NCI-H1105 treated with DMSO at 0.1 percent for 48 hours (cell line): ENCODE measurements around the gene TJP2.

Experiments used
- DNase-seq: peaks from one replicate; lab custom pipeline; 2025; lab: John Stamatoyannopoulos, UW

Gene TJP2

DNA sequence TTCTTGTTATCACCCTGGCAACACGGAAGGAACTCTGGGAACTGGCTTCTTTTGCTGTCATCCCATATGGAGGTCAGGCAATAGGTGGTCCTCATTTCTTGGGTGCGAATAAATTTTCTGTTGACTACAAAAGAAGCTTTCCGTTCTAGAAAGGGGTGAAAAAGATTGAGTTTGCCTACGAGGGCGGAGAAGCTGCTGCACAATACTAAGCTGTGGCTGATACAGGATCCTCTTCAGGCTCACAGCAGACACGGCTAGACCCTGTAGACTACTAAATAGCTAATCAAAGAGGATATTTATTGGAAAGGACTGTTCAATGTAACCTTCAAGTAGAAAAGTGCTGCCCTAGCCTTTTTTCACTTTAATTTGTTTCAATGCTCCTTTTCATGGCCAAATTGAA is 58.1 kb downstream of the TJP2 start:
- DNase-seq = no peak

DNA sequence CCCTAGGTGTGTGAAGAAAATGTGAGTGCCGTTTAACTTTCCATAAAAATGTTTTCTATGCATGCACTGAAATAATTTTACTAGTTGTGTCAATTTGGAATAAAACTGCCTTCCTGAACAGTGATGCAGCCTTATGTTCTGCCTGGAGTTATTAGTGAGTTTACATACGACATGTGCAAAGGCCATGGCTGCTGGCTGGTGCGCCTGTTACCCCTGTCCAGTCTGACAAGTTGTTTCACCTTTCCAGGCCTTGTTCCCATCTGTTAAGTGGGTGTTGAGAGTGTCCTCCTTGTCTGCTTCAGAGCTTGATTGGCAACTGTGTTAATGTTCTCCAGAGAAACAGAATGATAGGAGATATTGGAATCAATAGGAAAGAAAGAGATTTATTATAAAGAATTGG is 60.6 kb downstream of the TJP2 start:
- no peak for DNase-seq

DNA sequence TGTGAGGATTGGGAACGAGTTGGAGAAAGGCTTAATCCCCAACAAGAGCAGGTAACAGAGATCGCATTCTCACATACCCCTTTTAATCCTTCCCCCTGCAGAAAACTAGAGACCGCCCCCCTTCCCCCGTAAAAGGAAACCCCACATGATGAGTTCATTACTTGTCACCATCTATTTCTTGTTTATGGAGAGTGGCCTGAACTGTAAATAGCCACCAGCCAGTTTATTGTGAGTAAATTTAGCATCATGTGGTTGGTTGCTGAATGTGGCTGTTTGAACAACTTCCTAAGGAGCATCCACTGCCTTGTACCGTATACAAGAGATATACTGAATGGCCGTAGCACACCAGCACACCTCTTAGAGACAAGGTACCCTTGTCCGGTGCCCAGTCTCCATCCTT is 62.1 kb downstream of the TJP2 start:
- DNase-seq = no peak

DNA sequence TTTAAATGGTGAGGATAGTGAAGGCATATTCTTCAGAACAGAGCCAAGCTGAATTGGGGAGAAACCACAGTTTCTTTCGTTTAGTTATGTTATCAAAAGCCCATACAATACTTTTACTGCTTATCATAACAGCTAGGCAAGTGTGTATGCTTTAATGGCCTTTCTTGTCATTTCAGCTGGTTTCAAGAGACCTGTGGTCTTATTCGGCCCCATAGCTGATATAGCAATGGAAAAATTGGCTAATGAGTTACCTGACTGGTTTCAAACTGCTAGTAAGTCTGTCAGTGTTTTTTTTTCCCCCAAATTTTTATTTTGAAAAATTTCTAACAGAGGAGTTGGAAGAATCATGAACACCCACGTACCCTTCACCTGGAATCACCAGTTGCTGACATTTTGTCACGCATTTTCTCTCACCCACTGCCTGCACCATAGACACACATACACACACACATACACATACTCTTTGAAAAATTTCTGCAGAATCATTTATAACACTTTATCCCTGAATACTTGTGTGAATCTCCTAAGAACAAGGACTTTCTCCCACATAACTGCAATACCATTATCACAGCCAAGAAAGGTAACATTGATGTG is 63.7 kb downstream of the TJP2 start:
- DNase-seq = no peak

- no peak for DNase-seq
These were observed 69.0 kb downstream of the TJP2 start for GRCh38 chr9:69243116-69243515.

- no peak for DNase-seq
These were observed 72.6 kb downstream of the TJP2 start for GRCh38 chr9:69246629-69247028.

DNA sequence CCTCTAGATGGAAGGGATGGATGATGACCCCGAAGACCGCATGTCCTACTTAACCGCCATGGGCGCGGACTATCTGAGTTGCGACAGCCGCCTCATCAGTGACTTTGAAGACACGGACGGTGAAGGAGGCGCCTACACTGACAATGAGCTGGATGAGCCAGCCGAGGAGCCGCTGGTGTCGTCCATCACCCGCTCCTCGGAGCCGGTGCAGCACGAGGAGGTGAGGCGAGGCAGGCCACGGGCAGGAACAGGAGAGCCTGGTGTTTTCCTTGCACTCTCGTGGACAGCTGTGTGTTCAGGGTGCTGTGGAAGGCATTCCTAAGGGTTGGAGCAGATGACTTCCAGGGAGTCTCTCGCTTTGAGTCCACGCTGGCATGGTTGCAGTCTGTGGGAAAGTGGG is 73.9 kb downstream of the TJP2 start:
- DNase-seq = no peak

- no peak for DNase-seq
These were observed 75.3 kb downstream of the TJP2 start for GRCh38 chr9:69249337-69249736.

GRCh38 chr9:69250681-69251080 is 76.6 kb downstream of the TJP2 start:
- DNase-seq = no peak

DNA sequence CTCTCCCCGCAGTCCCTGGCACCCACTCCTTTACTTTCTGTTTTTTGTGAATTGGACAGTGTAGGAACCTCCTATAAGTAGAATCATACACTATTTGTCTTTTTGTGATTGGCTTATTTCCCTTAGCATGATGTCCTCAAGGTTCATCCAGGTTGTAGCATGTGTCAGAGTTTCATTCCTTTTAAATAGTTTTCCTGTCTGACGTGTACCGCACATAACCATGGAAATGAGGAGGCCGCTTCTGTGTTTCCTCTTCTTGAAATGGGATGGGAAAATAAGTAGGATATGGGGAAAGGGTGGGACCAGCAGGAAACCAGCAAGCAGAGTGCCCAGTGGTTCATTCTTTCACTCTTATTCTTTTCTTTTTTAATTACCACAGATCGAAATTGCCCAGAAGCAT is 78.4 kb downstream of the TJP2 start:
- no peak for DNase-seq

GRCh38 chr9:69253057-69253456 is 79.0 kb downstream of the TJP2 start:
- no peak for DNase-seq

DNA sequence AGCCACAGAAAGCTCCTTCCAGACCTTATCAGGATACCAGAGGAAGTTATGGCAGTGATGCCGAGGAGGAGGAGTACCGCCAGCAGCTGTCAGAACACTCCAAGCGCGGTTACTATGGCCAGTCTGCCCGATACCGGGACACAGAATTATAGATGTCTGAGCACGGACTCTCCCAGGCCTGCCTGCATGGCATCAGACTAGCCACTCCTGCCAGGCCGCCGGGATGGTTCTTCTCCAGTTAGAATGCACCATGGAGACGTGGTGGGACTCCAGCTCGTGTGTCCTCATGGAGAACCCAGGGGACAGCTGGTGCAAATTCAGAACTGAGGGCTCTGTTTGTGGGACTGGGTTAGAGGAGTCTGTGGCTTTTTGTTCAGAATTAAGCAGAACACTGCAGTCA is 80.1 kb downstream of the TJP2 start:
- DNase-seq = no peak

GRCh38 chr9:69255591-69255990 is 81.5 kb downstream of the TJP2 start:
- no peak for DNase-seq

DNA sequence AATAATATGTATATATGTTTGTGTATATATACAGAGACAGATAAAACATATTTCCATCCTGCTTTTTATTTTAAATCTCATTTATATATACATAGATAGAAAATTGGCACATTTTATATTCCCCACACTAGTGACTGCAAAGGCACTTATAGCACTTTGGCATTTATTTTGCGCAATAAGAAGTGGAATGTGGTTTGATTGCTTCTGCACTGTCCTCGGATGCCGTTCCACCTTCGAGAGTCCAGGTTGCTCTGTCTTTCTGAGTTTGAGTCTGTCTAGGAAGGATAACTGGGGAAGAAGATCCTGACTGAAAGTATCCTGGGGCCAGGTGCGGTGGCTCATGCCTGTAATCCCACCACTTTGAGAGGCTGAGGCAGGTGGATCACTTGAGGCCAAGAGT is 84.5 kb downstream of the TJP2 start:
- DNase-seq = no peak

DNA sequence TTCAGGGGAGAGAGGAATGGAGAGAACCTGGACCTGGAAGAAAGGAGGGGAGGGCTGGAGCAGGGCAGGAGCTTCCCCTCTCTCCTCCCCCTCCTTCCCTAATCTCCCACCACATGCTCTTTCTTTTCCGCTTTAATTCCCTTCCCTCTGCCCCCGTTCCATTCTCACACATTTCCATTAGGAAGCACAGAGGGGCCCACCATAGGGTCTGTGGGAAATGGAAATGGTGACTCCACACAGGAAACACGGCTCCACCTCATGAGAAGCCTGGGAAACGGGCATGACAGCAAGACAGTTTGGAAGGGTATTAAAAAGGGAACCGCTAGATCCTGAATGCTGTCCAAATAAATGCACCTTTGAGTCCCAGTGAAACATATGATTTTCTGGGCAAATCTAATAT is 86.1 kb downstream of the TJP2 start:
- DNase-seq = no peak

GRCh38 chr9:69261636-69262035 is 87.6 kb downstream of the TJP2 start:
- no peak for DNase-seq

GRCh38 chr9:69264526-69264925 is 90.4 kb downstream of the TJP2 start:
- no peak for DNase-seq

- no peak for DNase-seq
These were observed 91.8 kb downstream of the TJP2 start for GRCh38 chr9:69265891-69266290.

DNA sequence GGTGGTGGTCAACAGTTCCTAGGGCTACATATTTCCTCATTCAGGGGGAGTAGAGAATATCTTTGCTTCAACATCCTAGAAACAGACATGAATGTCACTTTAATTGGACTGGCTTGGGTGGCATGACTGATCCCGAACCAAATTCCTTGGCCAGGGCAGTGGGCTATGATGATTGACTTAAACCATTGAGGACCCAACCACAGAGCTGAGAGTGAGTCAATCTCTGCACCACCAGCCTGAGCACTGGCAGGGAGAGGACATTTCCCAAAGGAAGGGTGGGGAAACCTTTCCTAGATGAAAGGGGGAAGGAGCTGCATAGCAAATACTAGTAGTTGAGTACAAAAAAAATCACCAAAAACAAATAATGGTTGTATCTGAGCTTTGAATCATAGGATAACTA is 98.1 kb downstream of the TJP2 start:
- DNase-seq = no peak

- DNase-seq = no peak
These were observed 99.1 kb downstream of the TJP2 start for GRCh38 chr9:69273161-69273560.

DNA sequence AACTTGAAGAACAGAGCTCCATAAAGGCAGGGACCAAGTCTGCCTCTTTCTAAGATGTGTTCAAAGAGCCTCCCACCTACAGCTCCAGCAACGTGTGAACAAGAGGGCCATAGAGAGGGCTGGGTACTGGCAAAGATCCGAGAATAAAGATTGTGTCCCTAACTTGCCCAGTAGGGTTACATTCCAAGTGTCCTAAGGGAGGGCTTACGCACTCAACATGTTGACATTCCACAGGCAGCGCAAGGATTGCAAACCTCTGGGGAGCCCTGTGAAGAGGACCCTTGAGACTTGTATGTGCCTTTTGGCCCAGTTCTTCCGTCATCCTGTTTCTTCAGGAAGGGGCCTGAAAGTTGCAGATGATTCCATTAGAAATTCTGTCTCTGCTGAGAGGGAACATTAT is 102.7 kb downstream of the TJP2 start:
- DNase-seq = no peak

GRCh38 chr9:69279084-69279731 is 105.1 kb downstream of the TJP2 start:
- DNase-seq = no peak

GRCh38 chr9:69279733-69280132 is 105.7 kb downstream of the TJP2 start:
- DNase-seq = no peak

- DNase-seq = no peak
These were observed 108.9 kb downstream of the TJP2 start for GRCh38 chr9:69283003-69283402.
